Left colon (tissue), 2 donors: Measurements from ENCODE around the gene DGKB. TPM values are rescaled to one million over a fixed set of nuclear protein-coding genes. Genes with fewer than 3 reads are reported as not detected.
A peak's percentile ranks its signal among the peaks of the same experiment; 100 is the strongest.

ENCODE experiments used
- ATAC-seq: fragments of 200-7000 bp; cut with Tn5 transposase; one replicate; pipeline ENCODE4 v1.9.1; 2020; ENCODE audit warnings: mild to moderate bottlenecking, moderate library complexity
- DNase-seq, 2 donors: peaks; one replicate each; pipeline ENCODE4 v3.0.0-alpha.2; 2020
- intact Hi-C, 2 donors: fragments of 100-400 bp; cut with DNase I in 1 of 2; cut with micrococcal nuclease in 1 of 2; formaldehyde crosslinking; loops; one replicate each; pipeline versions ENCODE4 v1.11.2 to v1.14.0; 2022; cut with DNase I, micrococcal nuclease
- long read RNA-seq: library from polyadenylated mRNA; unstranded; transcript quantifications from one replicate; pipeline ENCODE4 v2.0.0, GENCODE V29; 2021
- total RNA-seq, 2 donors: library from RNA; stranded (reverse); fragmentation: NEBNext Ultra II Directional; extraction: Animal tissue kit (Norgen Biotek cat#: 25700); gene quantifications; one replicate each; pipeline ENCODE4 v1.2.1, GENCODE V29; 2021
- donor health status: DM: no; HTN: no; CAD: no.
- donor health status: DM: yes; HTN: yes; CAD: no.

Gene DGKB
- under 1 TPM; 0.06 to 0.39 TPM for total RNA-seq
- long read RNA-seq, result 0 reads

DNA sequence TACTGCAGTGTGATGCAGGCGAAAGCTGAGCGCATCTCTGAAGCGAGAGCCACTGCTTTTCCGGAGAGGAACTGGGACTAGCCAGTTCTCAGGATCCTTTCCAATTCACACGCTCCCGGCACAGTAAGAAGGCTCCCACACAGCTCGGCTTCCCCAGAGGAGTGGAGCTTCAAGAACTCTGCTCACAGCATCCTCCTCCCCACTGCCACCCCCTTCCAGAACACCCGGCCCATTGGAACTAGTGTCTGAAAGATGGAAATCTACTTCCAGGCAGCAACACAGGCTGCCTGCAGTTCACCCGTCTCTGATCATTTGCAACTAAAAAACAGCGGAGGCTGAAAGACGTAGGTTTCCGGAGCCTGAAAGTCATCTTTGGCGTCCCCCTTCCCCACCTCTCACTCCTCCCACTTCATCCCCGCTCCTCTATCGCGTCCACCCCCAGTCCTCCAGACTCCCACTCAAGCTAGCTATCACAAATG is at the start of gene DGKB:
Gene DGKB, minus strand, starts transcription at position 163 of the 479 bp plus-strand sequence.
- intact Hi-C loops, result no loop called here
- no peak for ATAC-seq
- peak in 1 of 2 donors; percentile 20 for DNase-seq

DNA sequence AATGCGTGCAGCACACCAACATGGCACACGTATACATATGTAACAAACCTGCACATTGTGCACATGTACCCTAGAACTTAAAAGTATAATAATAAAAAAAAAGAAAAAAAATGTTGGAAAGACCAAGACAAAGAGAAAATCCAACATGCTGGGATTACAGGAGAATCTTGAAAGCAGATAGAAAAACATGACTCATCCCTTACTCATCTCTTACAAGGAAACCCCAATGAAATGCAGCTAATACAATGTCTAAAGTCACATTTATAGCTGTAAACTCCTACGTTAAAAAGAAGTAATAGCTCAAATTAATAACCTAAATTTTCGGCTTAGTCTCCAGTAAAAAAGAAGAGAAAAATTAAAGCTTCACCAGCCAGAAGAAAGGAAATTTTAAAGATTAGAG is 47.5 kb upstream of the DGKB start:
- DNase-seq (no peak), ATAC-seq (no peak)
- intact Hi-C loops, result no loop called here

DNA sequence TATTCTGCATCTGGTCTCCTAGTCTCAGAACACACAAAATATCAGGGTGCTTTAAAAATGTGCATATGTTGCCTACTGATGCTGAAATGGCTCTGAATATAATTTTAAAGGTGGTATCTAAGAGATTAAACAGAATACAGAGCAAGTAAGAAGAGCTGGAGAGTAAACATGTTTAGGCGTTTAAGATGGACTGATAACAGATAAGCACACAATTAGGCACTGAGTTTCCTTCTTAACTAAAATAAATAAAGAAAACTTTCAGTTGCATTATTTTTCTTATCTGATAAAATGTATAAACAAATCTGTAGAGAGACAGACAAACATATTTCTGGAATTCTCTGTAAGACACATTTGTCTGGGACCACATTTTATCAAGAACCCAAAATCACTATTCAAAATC is 35.6 kb upstream of the DGKB start:
- DNase-seq, result no peak
- no peak for ATAC-seq
- intact Hi-C loops, result no loop called here

- no peak for ATAC-seq
- DNase-seq, result no peak
These were observed 35.0 kb upstream of the DGKB start for GRCh38 chr7:14937581-14937980.

GRCh38 chr7:14936554-14936953 is 34.0 kb upstream of the DGKB start:
- intact Hi-C loops, result no loop called here
- DNase-seq, result peak; percentile 4 to 26
- ATAC-seq, result peak; percentile 69

More at GRCh38 chr7:14937581-14937980, 35.0 kb upstream of the DGKB start:
- intact Hi-C loops, result no loop called here

DNA sequence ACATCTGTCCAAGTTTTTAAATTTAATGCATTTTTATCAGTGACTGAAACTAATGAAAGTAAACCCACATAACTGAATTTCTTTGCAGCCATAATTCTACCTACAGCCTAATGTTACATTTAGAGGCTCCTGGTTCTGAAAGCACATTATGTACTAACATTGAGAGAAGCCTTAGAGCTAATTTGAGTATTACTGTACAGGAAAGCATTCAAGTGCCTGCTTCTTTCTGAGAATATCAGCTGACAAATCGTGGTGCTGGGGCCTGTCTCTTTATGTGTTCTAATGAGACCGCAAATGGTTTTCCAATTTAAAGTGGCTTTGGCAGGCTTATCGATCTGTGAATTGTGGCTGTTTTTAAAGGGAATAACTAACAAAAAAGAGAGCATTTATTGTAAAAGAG is 32.3 kb upstream of the DGKB start:
- DNase-seq (no peak), ATAC-seq (no peak)
- intact Hi-C loops, result no loop called here

- no peak for ATAC-seq
- intact Hi-C loops, result no loop called here
- DNase-seq, result no peak
These were observed 29.1 kb upstream of the DGKB start for GRCh38 chr7:14931511-14932215.

DNA sequence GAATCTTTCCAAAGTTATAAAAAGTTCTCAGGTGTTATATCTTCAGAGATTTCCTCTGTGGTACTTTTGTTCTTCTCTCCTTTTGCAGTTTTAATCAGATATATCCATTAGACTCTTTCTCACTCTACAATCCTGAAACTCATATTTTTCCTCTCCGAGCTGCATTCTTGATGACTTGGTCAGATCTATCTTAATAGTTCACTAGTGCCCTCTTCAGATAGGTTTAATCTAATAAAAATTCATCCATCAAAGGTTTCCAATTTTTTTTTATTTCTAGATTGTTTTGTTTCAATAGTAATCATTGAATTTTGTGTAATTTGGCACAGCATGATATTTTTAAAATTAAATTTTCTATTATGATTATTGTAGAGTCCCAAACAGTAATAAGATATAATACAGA is 21.8 kb upstream of the DGKB start:
- intact Hi-C loops, result no loop called here
- no peak for DNase-seq
- no peak for ATAC-seq

DNA sequence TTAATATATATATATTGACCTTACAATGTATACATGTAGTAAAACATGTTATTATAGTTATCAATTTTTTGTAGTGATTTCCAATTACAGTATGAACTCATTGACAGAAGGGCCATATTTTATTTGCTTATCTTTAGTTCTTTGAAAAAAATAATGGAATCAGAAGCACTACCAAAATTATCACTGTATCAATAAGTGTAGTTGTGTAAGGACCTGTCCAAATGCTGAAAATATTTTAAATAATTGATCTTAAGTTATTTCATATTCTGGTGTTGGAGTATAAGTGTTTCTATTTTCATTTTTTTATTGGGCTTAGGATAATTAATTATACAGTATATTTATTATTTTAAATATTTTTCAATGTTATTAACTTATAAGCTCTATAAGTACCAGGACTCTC is 8.5 kb upstream of the DGKB start:
- DNase-seq (no peak), ATAC-seq (no peak)
- intact Hi-C loops, result no loop called here

DNA sequence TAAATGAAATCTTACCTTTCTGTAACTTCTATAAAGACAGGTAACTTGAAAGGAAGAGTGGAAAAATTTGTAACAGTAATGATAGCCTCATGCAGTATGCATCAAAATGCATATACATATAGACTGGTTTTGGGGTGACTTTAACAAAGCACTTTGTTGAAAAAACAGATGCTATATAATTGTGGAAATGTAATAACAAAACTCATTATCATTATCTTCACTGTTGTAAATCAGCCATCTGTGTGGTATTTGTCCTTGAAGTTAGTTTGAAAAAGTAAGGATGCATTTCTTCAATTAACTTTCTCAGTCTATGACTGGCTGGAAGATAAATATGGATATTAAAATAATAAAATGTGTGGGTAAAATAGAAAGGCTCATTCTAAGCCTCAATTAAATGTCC is 6.1 kb upstream of the DGKB start:
- intact Hi-C loops, result no loop called here
- no peak for ATAC-seq

GRCh38 chr7:14905764-14906163 is 3.2 kb upstream of the DGKB start:
- intact Hi-C loops, result no loop called here
- ATAC-seq (no peak), DNase-seq (no peak)

More for the DNA sequence above, 6.1 kb upstream of the DGKB start:
- no peak for DNase-seq

DNA sequence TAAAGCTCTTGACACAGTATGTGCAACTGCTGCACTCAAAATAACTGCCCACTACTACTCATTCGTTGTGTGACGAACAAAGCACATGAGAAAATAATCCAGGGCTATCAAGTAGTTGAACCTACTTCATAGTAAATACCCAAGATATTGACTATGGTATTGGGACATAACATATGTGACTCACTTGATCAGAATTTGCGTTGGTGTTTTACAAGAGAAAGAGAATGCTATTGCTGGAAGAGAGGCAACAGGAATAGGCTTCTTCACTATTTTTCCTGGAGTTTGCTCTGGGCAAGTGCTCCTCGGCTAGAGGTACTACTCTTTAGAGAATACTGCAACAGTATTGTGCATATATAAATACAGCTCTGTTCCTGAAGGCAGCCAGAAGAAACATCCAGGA is 2.5 kb downstream of the DGKB start:
- DNase-seq, result no peak
- intact Hi-C loops, result no loop called here
- no peak for ATAC-seq

GRCh38 chr7:14899030-14899429 is 3.5 kb downstream of the DGKB start:
- ATAC-seq (no peak), DNase-seq (no peak)
- intact Hi-C loops, result no loop called here

DNA sequence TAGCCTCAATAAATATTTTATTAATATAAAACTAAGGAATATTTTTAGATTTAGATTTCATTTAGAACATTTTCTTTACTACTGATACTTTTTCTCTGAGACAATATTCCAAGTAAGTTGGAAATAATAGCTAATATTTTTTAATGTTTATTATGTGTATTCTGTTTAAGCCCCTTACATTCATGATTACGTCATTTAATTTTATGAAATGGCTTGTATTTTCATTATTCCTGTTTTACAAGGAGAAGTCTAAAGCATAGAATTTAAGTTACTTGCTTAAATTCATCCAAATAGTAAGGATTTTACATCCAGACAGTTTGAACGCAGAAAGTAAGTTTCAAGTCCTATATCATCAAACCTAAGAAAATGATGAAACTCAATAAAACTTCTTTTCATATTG is 6.1 kb downstream of the DGKB start:
- intact Hi-C loops, result no loop called here
- DNase-seq, result no peak
- no peak for ATAC-seq

- intact Hi-C loops, result no loop called here
- DNase-seq (no peak), ATAC-seq (no peak)
These were observed 7.7 kb downstream of the DGKB start for GRCh38 chr7:14894826-14895225.

GRCh38 chr7:14892961-14893360 is 9.6 kb downstream of the DGKB start:
- intact Hi-C loops, result no loop called here
- ATAC-seq (no peak), DNase-seq (no peak)

DNA sequence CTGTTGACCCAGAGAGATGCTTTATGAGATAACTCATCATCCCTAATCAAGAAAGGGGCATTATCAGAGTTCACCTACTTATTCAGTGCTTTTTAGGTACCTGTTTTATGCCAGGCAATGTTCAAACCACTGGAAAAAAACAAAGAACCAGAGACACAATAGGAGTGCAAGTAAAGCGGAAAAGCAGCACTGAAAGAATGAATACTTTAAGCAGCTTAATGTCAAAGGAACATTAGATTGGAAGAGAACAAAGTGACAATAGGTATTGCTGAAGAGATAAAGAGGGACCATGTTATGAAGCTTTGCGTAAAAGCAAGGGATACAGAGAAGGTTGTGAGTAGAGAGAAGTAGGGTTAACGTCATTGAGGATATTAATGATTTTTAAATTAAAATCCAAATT is 11.3 kb downstream of the DGKB start:
- DNase-seq, result no peak
- intact Hi-C loops, result no loop called here
- no peak for ATAC-seq

GRCh38 chr7:14888962-14889361 is 13.6 kb downstream of the DGKB start:
- ATAC-seq, result no peak
- intact Hi-C loops, result no loop called here
- DNase-seq, result no peak

GRCh38 chr7:14886533-14886932 is 16.0 kb downstream of the DGKB start:
- ATAC-seq, result no peak
- DNase-seq, result no peak
- intact Hi-C loops, result no loop called here

DNA sequence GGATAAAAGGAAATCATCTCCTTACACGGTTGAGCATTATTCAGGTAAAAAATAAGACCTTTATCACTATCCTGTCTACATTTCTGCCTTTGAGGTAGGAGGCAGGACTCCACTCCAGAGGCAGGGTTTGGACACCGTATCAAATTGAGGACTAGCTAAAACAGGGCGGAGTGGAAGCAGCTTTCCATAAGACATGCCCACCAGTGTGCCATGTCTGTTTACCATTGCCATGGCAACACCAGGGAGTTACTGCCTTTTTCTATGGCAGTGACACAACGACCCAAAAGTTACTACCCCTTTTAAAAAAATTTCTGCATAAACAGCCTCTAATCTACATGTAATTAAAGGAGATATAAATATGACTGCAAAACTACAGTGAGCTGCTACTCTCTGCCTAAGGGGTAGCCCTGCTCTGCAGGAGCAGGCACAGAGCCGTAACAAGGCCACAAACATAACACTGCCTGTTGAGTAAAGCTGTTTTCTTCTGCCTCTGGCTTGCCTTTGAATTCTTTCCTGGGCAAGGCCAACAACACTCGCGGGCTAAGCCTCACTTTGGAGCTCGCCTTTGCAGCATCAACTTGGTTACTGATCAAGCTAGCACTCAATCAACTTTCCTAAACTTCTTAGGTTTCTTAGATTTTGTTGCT is 26.5 kb downstream of the DGKB start:
- intact Hi-C loops, result no loop called here
- ATAC-seq (no peak), DNase-seq (no peak)

- intact Hi-C loops, result no loop called here
- no peak for ATAC-seq
- no peak for DNase-seq
These were observed 30.7 kb downstream of the DGKB start for GRCh38 chr7:14871880-14872279.
